BLaER1 (cell line): ENCODE measurements around the gene ENTPD5.
A peak's percentile ranks its signal among the peaks of the same experiment; 100 is the strongest.

Experiments
- H3K27ac ChIP-seq: shearing (Covaris generic); formaldehyde crosslinking; 2 replicates; pipeline ENCODE4 v1.8.1; 2022
- H3K27me3 ChIP-seq: shearing (Covaris generic); formaldehyde crosslinking; 2 replicates; pipeline ENCODE4 v1.8.1; 2022
- H3K36me3 ChIP-seq: shearing (Covaris generic); formaldehyde crosslinking; 2 replicates; pipeline ENCODE4 v1.8.1; 2022
- H3K4me1 ChIP-seq: shearing (Covaris generic); formaldehyde crosslinking; 2 replicates; pipeline ENCODE4 v1.8.1; 2022
- H3K4me2 ChIP-seq: shearing (Covaris generic); formaldehyde crosslinking; 2 replicates; pipeline ENCODE4 v1.8.1; 2022
- H3K4me3 ChIP-seq: shearing (Covaris generic); formaldehyde crosslinking; 2 replicates; pipeline ENCODE4 v1.8.1; 2022
- H3K9ac ChIP-seq: shearing (Covaris generic); formaldehyde crosslinking; 2 replicates; pipeline ENCODE4 v1.8.1; 2022
- H3K9me3 ChIP-seq: shearing (Covaris generic); formaldehyde crosslinking; 2 replicates; pipeline ENCODE4 v1.8.1; 2022
- H4K20me1 ChIP-seq: shearing (Covaris generic); formaldehyde crosslinking; 2 replicates; pipeline ENCODE4 v1.8.1; 2022
- Cebpa-rat ChIP-seq: shearing (Covaris generic); IDR thresholded peaks from 2 replicates; pipeline ENCODE4 v1.8.1; 2022

ENTPD5 gene

GRCh38 chr14:74038020-74038859, 19.2 kb upstream of the ENTPD5 start:
- no peaks in the 10 kb centered on the region for H3K36me3 ChIP-seq
- no peaks in the 10 kb centered on the region for H3K27me3 ChIP-seq
- no peaks in the 10 kb centered on the region for H4K20me1 ChIP-seq
- no peaks in the 10 kb centered on the region for H3K9me3 ChIP-seq
- H3K4me3 ChIP-seq, result no peak overlapping the region
- no peak overlapping the region for H3K9ac ChIP-seq
- H3K27ac ChIP-seq, result no peak overlapping the region
- no peak for TF ChIP-seq Cebpa-rat
- no peak overlapping the region for H3K4me2 ChIP-seq
- no peaks in the 10 kb centered on the region for H3K4me1 ChIP-seq

- Histone ChIP-seq H3K4me3 (no peak overlapping the region), H3K4me1 (no peaks in the 10 kb centered on the region), H3K9me3 (no peaks in the 10 kb centered on the region), H3K4me2 (no peak overlapping the region), H3K36me3 (no peaks in the 10 kb centered on the region), H3K27ac (no peak overlapping the region), H4K20me1 (no peaks in the 10 kb centered on the region), H3K27me3 (no peaks in the 10 kb centered on the region), H3K9ac (no peak overlapping the region)
- no peak for TF ChIP-seq Cebpa-rat
Observed at GRCh38 chr14:74035556-74035955, 16.5 kb upstream of the ENTPD5 start.

- TF ChIP-seq Cebpa-rat, result no peak
- no peaks in the 10 kb centered on the region for H3K9me3 ChIP-seq
- H4K20me1 ChIP-seq, result no peaks in the 10 kb centered on the region
- H3K4me1 ChIP-seq, result no peaks in the 10 kb centered on the region
- H3K27ac ChIP-seq, result no peak overlapping the region
- no peaks in the 10 kb centered on the region for H3K27me3 ChIP-seq
- no peak overlapping the region for H3K4me2 ChIP-seq
- H3K36me3 ChIP-seq, result no peaks in the 10 kb centered on the region
- no peak overlapping the region for H3K9ac ChIP-seq
- no peak overlapping the region for H3K4me3 ChIP-seq
Observed at GRCh38 chr14:74034572-74034971, 15.5 kb upstream of the ENTPD5 start.

- H3K4me2 ChIP-seq, result no peak overlapping the region
- no peak for TF ChIP-seq Cebpa-rat
- H3K36me3 ChIP-seq, result no peaks in the 10 kb centered on the region
- no peaks in the 10 kb centered on the region for H3K9me3 ChIP-seq
- no peak overlapping the region for H3K9ac ChIP-seq
- H3K4me1 ChIP-seq, result no peaks in the 10 kb centered on the region
- no peak overlapping the region for H3K27ac ChIP-seq
- no peaks in the 10 kb centered on the region for H3K27me3 ChIP-seq
- no peak overlapping the region for H3K4me3 ChIP-seq
- no peaks in the 10 kb centered on the region for H4K20me1 ChIP-seq
Observed at GRCh38 chr14:74029136-74029535, 10.0 kb upstream of the ENTPD5 start.

- H3K4me1 ChIP-seq, result peaks cover 16% of the 10 kb centered on the region
- H4K20me1 ChIP-seq, result no peaks in the 10 kb centered on the region
- TF ChIP-seq Cebpa-rat, result no peak
- H3K9me3 ChIP-seq, result no peaks in the 10 kb centered on the region
- no peaks in the 10 kb centered on the region for H3K27me3 ChIP-seq
- no peaks in the 10 kb centered on the region for H3K36me3 ChIP-seq
- H3K4me3 ChIP-seq, result no peak overlapping the region
- H3K4me2 ChIP-seq, result no peak overlapping the region
- no peak overlapping the region for H3K27ac ChIP-seq
- H3K9ac ChIP-seq, result no peak overlapping the region
Observed at GRCh38 chr14:74022346-74022745, 3.3 kb upstream of the ENTPD5 start.

GRCh38 chr14:74019408-74020137, 485 bp upstream of the ENTPD5 start:
- peak overlapping the region; percentile 80 for H3K4me3 ChIP-seq
- H3K36me3 ChIP-seq, result no peaks in the 10 kb centered on the region
- peak overlapping the region; percentile 80 for H3K9ac ChIP-seq
- no peaks in the 10 kb centered on the region for H3K9me3 ChIP-seq
- peaks cover 16% of the 10 kb centered on the region for H3K4me1 ChIP-seq
- peak overlapping the region; percentile 72; the same call in 1 of the 2 replicates for H3K27ac ChIP-seq
- H4K20me1 ChIP-seq, result no peaks in the 10 kb centered on the region
- peak overlapping the region; percentile 73 for H3K4me2 ChIP-seq
- H3K27me3 ChIP-seq, result no peaks in the 10 kb centered on the region
- no peak for TF ChIP-seq Cebpa-rat

- Histone ChIP-seq H3K27me3 (no peaks in the 10 kb centered on the region), H3K9me3 (no peaks in the 10 kb centered on the region), H3K9ac (peak overlapping the region; percentile 80), H3K4me3 (peak overlapping the region; percentile 80), H3K4me2 (peak overlapping the region; percentile 73), H3K36me3 (no peaks in the 10 kb centered on the region), H3K27ac (peak overlapping the region; percentile 72), H4K20me1 (no peaks in the 10 kb centered on the region), H3K4me1 (peaks cover 16% of the 10 kb centered on the region)
- no peak for TF ChIP-seq Cebpa-rat
Observed at GRCh38 chr14:74018174-74018585, 908 bp downstream of the ENTPD5 start.

- Histone ChIP-seq H3K9ac (no peak overlapping the region), H3K4me1 (peaks cover 16% of the 10 kb centered on the region), H4K20me1 (no peaks in the 10 kb centered on the region), H3K9me3 (no peaks in the 10 kb centered on the region), H3K36me3 (peaks cover 6% of the 10 kb centered on the region), H3K4me2 (no peak overlapping the region), H3K4me3 (no peak overlapping the region), H3K27me3 (no peaks in the 10 kb centered on the region), H3K27ac (no peak overlapping the region)
- TF ChIP-seq Cebpa-rat, result no peak
Observed at GRCh38 chr14:74015963-74016362, 3.1 kb downstream of the ENTPD5 start.

GRCh38 chr14:74015176-74015575, 3.9 kb downstream of the ENTPD5 start:
- no peak for TF ChIP-seq Cebpa-rat
- Histone ChIP-seq H3K9me3 (no peaks in the 10 kb centered on the region), H3K36me3 (peaks cover 12% of the 10 kb centered on the region), H3K9ac (no peak overlapping the region), H3K4me3 (no peak overlapping the region), H3K27me3 (no peaks in the 10 kb centered on the region), H4K20me1 (no peaks in the 10 kb centered on the region), H3K4me1 (peaks cover 16% of the 10 kb centered on the region), H3K27ac (no peak overlapping the region), H3K4me2 (no peak overlapping the region)

GRCh38 chr14:74014299-74014698, 4.8 kb downstream of the ENTPD5 start:
- Histone ChIP-seq H3K27me3 (no peaks in the 10 kb centered on the region), H3K4me3 (no peak overlapping the region), H3K9ac (no peak overlapping the region), H3K9me3 (no peaks in the 10 kb centered on the region), H3K4me1 (peaks cover 9% of the 10 kb centered on the region), H3K27ac (no peak overlapping the region), H3K36me3 (peaks cover 18% of the 10 kb centered on the region), H4K20me1 (no peaks in the 10 kb centered on the region), H3K4me2 (no peak overlapping the region)
- no peak for TF ChIP-seq Cebpa-rat
